HG02678 (cell line): Measurements from ENCODE around the gene PIEZO1.
A peak's percentile ranks its signal among the peaks of the same experiment; 100 is the strongest.
"Not testable (repeated sequence)": the region's sequence is repeated elsewhere in the genome, so short reads cannot be mapped to it uniquely, and the experiment has no call there.

Experiments
- ATAC-seq: cut with Tn5 transposase; IDR thresholded peaks from one replicate; pipeline ENCODE4 v1.9.1; 2021; ENCODE audit warnings: mild to moderate bottlenecking, moderate library complexity; ENCODE audit not compliant: unreplicated experiment

PIEZO1 gene

DNA sequence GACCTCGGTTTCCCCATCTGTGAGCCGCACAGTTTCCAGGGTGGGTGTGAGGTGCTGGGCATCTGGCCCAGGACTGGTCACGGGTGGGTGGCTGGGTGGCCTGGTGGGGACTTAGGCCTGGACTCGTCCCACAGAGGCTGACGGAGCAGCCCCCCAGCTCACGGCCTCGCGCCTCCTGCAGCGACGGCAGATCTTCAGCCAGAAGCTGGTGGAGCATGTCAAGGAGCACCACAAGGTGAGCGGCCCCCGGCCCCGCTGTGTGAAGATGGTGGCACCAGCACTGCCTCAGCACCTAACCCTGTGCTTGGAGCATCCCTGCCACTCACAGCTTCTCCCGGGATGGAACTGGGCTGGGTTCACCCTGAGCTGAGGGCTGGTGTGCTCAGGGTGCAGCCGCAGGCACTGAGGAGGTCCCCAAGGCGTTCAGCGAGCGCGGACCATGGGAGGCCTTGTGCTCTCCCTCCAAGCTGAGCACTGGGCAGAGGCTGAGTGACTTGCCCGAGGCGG lies 20.9 kb upstream of the PIEZO1 start:
- ATAC-seq: no peak

DNA sequence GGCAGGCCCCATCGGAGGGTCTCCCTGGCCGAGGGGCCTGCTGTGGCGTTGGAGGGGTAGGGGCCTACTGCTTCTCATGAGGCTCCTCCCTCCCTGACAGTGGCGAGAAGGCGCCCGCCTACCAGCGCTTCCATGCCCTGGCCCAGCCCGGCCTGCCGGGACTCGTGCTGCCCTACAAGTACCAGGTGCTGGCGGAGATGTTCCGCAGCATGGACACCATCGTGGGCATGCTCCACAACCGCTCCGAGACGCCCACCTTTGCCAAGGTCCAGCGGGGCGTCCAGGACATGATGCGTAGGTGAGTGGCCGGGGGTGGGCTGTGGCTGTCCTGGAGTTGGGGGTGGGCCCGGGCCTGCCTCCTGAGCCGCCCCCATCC lies 20.3 kb upstream of the PIEZO1 start:
- no peak for ATAC-seq

DNA sequence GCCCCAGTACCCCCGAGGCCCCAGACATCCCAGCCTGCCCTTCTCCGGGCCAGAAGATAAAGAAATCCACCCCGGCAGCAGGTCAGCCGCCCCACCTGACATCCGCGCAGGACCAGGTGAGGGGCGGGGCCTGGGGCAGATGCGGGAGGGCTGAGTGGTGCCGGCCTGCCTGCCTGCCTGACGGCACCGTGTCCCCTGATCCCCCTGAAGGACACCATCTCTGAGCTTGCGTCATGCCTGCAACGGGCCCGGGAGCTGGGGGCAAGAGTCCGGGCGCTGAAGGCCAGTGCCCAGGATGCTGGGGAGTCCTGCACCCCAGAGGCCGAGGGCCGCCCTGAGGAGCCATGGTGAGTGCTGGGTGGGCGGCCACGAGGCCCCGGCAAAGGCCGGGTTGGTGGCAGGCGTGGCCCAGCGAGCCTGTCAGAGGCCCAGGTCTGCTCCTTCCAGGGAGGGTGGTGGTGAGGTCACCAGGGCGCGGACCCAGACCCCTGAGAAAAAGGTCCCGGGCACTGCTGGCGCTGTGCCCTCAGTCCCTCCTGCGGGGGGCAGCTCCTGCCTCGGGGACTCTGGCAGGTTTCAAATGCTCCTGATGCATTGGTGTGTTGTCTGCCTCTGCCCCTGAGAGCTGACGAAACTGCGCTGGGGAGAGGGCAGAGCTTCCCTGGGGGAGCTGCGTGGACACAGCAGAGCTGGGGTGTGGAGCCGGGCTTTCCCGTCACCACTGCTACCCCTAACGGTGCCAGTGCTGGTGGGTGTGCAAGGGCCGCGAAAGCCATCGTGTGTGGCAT lies 19.7 kb upstream of the PIEZO1 start:
- ATAC-seq: no peak

DNA sequence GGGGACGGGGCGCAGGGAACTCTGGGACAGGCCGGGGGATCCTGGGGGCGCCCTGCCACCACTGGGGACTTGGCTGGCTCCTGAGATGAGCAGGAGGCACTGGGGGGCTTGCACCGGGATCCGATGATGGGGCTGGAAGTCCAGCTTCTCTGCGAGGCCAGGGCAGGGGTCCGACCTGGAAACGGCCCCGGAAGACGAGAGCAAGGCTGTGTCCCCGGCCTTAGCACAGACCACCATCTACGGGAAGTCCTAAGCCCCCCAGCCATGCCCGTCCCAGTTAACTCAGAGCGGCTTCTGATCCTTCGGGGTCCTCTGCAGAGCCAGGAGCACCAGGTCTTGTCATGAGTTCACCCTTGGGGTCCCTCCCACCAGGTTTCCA lies 19.1 kb upstream of the PIEZO1 start:
- no peak for ATAC-seq

DNA sequence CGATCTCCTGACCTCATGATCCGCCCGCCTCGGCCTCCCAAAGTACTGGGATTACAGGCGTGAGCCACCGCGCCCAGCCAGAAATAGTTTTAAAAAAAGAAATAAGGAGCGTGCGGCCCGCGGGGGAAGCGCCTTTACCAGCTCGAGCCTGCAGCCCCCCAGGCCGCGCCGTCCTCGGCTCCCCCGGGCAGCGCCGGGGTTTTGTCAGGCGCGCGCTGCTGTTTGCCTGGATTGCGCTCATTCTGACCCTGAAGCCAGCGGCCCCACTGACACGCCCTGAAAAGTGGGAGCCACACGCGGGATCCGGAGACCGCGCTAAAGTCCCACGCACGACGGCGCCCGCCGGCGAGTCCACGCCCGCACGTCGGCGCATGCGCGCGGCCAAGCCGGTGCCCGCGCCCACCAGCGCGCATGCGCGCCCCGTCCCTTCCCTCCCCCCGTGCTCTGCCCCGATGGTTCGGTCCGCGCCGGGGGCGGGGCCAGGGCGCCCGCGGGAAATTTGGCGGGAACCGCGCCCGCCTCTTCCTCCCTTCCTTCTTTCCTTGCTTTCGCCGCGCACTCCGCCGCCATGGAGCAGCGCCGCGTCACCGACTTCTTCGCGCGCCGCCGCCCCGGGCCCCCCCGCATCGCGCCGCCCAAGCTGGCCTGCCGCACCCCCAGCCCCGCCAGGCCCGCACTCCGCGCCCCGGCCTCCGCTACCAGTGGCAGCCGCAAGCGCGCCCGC lies 18.4 kb upstream of the PIEZO1 start, which contains the start of gene CDT1:
Gene CDT1, plus strand, starts transcription at position 526 of the 724 bp plus-strand sequence. Its CDS starts 43 bp downstream, at position 569.
- peak; percentile 59 for ATAC-seq

DNA sequence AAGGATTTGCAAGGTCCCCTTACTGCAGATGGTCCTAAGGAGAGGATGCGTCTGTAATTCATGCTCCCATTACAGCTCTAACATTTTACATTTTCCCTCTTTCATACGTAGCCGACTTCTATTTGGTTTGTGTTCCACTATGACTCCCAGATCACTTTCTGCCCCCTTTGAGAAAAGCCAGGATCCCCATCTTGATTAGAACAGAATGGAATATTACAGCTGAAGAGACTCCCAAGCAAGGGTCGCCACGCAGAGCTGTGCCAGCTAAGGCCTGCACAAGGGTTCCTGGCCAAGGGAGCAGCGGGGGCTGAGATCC lies 15.2 kb upstream of the PIEZO1 start:
- no peak for ATAC-seq

DNA sequence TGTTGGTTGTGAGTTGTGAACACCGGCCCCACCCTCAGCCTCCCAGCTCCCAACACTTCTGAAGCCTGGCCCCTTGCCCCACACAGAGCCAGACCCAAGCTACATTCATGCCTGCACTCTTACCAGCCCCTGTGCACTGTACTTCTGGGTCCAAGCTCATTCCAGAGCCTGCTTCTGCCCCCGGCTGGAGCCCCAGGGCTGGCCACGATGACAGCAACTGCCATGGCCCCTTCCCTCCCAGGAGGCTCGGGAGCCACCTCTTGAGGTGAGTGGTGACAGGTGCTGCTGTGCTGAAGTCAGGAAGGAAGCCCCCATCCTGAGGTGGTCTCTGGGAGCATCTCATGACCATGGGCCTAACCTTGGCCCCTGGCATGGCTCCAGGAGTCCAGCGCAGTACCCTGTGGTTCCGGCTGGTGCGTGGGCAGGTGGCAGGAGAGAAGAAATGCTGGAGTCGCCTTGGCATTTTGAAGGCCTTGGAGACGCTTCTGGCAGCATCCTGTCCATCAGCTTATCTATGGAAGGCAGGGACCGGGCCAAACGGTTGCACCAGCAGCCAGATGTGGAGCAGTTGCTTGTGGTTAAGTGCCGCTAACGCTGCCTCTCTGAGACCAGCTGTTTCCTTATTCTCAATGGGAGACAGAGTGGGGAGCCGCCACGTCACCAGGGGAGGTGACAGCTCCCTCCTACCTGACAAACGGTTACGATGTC lies 14.7 kb upstream of the PIEZO1 start:
- no peak for ATAC-seq

DNA sequence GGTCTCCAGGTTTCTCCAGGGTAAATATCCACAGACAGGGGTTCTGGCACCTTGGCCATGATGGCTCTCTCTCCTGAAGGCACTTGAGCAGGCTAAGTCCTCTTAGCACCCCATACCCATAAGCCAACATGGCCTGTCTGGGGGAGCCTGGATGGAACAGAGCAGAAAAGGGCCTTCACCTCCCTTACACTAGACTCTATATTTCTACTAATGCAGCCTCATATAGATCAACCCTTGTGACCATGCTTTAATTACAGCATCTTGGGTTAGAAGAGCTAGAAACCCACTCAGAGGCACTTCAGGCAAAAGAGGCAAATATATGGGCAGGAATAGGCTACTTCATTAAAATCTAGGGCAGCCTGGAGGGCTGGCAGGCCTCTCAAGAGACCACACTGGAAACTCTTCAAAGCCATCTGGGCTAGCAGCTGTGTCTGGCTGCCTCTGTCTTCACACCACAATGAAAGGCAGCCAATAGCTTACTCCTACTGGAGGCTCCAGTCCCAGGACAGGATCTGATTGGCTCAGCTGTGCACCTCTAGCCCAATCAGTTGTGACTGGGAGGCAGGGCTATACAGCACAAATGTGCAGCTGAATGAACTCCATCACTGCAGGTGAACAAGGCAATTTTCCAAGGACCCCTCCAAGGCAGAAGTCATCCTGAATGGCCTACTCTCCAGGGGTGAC lies 13.9 kb upstream of the PIEZO1 start:
- ATAC-seq: no peak

DNA sequence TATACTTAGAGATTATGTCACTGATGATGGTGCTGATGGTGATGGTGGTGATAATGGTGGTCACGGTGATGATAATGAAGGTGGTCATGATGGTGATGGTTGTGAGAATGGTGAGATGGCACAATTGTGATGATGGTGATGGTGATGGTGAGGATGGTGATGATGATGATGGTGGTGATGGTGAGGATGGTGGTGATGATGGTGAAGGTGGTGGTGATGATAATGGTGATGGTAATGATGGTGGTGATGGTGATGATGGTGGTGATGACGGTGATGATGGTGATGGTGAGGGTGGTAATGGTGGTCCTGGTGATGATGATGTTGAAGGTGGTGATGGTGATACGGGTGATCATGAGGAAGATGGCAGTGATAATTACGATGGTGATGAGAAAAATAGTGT lies 13.1 kb upstream of the PIEZO1 start:
- ATAC-seq: no peak

DNA sequence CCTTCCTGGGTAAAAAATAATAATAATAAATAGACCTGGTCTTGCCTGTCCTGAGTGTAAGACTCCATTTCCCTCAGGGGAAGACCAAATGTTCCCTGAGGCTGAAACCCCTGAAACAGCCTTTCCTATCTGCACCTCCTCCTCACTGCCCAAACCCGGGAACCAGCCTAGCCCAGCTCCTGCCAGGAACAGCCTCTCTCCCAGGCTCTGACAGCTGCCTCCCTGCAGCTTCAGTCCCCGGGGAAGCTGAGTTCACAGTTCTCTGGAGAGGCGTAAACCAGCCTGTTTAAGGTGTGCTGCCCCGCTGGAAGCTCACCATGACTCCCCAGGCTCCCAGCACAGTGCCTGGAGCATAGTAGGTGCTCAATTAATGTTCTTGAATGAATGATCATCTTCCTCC lies 11.3 kb upstream of the PIEZO1 start:
- no peak for ATAC-seq

DNA sequence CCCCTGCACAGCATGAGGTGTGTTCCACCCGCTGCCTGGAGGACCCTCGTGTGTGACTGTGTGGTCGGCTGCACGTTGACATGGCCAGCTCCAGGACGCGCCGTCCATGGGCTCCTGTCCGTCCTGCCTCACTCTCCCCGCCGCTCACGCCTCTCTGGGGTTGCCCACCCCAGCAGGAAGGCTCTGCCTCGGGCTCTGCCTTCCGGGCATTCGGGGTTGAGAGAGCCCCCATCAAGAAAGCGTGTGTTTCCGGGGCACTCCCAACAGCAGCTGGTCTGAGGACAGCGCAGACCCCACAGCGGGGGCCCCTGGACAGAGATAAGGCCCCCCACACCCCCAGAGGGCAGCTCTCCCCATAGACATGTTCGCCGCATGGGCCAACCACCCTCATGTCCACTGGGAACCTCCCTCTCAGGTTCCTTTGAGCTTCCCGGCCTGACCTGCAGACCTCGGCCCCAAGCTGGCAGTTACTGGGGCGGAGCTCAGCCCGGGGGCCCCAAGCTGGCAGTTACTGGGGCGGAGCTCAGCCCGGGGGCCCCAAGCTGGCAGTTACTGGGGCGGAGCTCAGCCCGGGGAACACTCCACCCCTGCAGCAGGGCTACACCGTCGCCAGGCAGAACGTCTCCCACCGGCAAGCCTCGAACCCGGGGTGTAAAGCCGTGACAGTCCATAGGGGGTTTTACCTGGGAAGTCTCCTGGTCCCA lies 8.4 kb upstream of the PIEZO1 start:
- ATAC-seq: no peak

DNA sequence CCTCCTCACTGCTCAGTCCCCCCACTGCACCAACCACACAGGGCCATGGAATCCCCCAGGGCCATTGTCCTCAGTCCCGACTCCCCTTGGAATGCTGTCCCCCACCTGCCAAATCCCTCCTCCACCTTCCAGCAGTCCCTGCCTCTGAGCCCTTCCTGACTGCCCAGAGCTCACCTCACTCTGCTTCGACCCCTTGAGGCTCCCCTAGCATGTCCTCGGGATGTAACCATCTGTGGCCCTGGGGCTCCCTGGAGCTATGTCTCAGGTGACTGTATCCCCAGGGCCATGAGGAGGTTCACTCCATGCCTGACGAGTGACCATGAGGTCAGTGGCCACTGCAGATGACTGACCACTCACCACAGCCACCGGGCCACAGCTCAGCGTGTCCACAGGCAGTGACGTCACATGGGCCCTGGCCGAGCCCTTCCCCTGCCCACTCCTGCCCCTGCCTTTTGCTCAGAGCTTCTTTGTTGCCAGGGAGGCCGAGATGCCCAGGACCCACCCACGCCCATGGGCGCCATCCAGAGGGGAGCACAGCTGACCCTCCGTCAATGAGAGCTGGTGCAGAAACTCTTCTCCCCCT lies 7.7 kb upstream of the PIEZO1 start:
- ATAC-seq: no peak

DNA sequence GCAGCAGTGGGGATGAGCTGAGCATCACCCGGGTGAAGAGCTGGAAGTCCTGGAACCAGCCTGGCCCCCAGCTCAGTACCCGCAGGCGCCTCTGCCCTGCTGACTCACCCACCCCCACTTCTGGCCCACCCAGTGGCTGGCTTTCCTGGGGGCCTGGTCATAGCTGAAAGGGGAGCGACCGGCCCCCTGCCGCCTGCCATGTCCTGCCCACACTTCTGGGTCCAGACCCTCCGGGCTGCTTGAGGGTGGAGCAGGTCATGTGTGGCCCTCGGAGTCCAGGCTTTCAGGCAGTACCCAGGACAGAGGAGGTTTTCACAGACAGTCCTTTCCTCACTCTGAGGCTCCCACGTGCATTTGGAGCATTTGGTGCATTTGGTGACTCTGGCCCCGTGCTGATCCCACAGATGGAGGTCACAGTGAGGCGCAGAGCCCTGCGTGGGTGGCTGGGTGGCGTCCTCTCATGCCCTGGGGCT lies 7.1 kb upstream of the PIEZO1 start:
- ATAC-seq: no peak

DNA sequence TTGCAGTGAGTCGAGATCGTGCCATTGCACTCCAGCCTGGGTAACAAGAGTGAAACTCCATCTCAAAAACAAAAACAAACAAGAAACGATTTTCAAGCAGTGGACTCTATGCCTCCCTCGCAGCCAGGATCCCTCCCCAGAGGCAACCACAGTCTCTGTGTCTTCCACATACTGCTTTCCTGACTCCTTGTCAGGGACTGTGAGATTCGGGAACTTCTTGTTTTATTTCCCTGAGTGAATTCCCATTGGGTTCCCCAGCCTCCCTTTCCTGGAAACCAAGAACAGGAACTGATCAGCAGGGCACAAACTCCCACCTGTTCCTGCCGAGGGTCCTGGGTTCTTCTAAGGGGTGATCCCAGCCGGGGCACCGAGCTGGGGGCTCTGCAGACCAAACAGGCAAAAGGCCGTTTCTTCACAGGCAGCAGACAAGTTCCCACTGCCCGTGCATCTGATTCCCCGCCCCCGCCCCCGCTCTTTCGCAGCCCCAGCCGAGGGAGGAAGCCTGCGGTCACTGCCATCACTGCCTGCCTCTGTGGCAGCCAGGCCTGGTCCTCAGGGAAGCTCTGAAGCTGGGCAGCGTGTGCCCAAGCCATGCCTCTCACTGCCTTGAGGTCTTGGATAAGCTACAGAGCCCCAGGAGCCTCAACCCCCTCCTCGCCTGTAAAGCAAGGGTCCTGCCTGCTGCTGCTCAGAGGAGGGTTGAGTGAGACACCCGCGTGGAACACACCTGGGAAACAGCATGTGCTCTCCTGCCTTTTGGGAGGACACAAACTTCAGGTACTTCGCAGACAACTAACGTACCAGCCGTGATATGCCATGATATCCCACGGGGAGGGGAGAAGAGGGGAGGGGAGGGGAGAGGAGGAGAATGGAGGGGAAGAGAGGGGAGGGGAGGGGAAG lies 5.5 kb upstream of the PIEZO1 start:
- ATAC-seq: no peak

DNA sequence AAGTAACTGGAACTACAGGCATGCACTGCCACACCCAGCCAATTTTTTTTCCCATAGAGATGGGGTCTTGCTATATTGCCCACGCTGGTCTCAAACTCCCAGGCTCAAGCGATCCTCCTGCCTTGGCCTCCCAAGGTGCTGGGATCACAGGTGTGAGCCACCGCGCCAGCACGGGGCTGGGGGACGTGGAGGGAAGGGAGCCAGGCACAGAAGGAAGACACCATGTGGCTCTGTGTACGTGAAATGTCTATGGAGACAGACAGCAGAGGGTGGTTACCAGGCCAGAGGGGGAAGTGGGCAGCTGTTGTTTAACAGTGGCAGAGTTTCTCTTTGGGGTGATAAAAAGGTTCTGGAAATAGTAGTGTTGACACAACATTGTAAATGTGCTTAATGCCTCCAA lies 4.6 kb upstream of the PIEZO1 start:
- no peak for ATAC-seq

DNA sequence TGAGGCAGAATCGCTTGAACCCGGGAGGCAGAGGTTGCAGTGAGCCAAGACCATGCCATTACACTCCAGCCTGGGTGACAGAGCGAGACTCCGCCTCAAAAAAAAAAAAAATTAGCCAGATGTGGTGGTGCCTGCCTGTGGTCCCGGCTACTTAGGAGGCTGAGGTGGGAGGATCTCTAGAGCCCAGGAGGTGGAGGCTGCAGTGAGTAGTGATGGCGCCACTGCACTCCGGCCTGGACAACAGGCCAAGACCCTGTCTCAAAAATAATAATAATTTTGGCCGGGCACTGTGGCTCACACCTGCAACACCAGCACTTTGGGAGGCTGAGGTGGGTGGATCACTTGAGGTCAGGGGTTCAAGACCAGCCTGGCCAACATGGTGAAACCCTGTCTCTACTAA lies 3.7 kb upstream of the PIEZO1 start:
- not testable (repeated sequence) for ATAC-seq

DNA sequence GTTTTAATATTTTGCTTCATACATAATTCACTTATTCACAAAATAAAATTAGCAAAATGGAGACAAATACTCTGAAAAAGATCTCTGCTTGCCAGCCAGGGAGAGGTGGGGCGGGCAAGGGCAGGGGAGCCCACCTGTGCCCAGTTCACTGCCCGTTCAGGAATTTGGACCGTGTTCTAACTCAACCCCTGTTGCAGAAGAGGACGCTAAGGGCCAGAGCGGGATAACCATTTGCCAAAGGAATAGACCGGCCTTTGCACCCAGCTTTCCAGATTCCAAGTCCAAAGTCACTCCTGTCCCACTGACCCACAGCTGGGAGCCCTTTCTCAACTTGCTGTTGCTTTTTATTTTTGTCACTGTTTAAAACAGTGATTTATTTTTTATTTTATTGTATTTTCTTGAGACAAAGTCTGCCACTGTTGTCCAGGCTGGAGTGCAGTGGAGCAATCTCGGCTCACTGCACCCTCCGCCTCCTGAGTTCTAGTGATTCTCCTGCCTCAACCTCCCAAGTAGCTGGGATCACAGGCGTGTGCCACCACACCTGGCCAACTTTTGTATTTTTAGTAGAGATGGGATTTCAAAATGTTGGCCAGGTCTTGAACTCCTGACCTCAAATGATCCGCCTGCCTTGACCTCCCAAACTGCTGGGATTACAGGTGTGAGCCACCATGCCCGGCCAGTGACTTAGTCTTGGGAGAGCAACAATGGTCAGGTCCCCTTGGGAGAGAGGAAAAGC lies 2.7 kb upstream of the PIEZO1 start:
- no peak for ATAC-seq

DNA sequence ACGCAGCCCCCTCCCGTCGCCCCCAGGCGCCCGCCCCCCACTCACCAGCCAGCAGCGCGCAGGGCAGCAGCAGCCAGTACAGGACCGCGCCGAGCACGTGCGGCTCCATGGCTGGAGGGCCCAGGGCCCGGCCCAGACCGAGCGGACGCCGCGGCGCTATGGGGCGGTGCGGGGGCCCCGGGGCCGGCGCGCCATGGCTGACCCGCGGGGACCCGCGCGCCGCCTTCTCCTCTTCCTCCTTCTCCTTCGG lies 239 bp downstream of the PIEZO1 start:
- ATAC-seq: no peak
